HG02981 (cell line): Measurements from ENCODE around the gene ASXL2.
"Not testable (repeated sequence)": the region's sequence is repeated elsewhere in the genome, so short reads cannot be mapped to it uniquely, and the experiment has no call there.

Experiments used
- ATAC-seq: cut with Tn5 transposase; IDR thresholded peaks from one replicate; pipeline ENCODE4 v1.9.1; 2021; ENCODE audit warnings: mild to moderate bottlenecking, moderate library complexity; ENCODE audit not compliant: unreplicated experiment

The ASXL2 gene

GRCh38 chr2:25742501-25742900 is 135.8 kb downstream of the ASXL2 start:
- ATAC-seq = no peak

- ATAC-seq = no peak
Observed at GRCh38 chr2:25740810-25741381, 137.4 kb downstream of the ASXL2 start.

- no peak for ATAC-seq
Observed at GRCh38 chr2:25738383-25739343, 139.6 kb downstream of the ASXL2 start.

GRCh38 chr2:25736899-25737515 is 141.3 kb downstream of the ASXL2 start:
- no peak for ATAC-seq

GRCh38 chr2:25735835-25736234 is 142.5 kb downstream of the ASXL2 start:
- no peak for ATAC-seq

GRCh38 chr2:25728559-25728958 is 149.7 kb downstream of the ASXL2 start:
- no peak for ATAC-seq

- ATAC-seq = no peak
Observed at GRCh38 chr2:25726522-25726921, 151.8 kb downstream of the ASXL2 start.

GRCh38 chr2:25725877-25726276 is 152.4 kb downstream of the ASXL2 start:
- ATAC-seq = no peak

- ATAC-seq = no peak
Observed at GRCh38 chr2:25724756-25725155, 153.5 kb downstream of the ASXL2 start.

- no peak for ATAC-seq
Observed at GRCh38 chr2:25722224-25722623, 156.1 kb downstream of the ASXL2 start.

- no peak for ATAC-seq
Observed at GRCh38 chr2:25720575-25720974, 157.7 kb downstream of the ASXL2 start.

- no peak for ATAC-seq
Observed at GRCh38 chr2:25714740-25715139, 163.5 kb downstream of the ASXL2 start.

- no peak for ATAC-seq
Observed at GRCh38 chr2:25712455-25712854, 165.8 kb downstream of the ASXL2 start.

GRCh38 chr2:25711675-25712354 is 166.5 kb downstream of the ASXL2 start:
- ATAC-seq = no peak

GRCh38 chr2:25710750-25711149 is 167.5 kb downstream of the ASXL2 start:
- no peak for ATAC-seq

- ATAC-seq = no peak
Observed at GRCh38 chr2:25709349-25709748, 168.9 kb downstream of the ASXL2 start.

- ATAC-seq = no peak
Observed at GRCh38 chr2:25707927-25708590, 170.2 kb downstream of the ASXL2 start.

GRCh38 chr2:25705575-25705974 is 172.7 kb downstream of the ASXL2 start:
- ATAC-seq = not testable (repeated sequence)

GRCh38 chr2:25701801-25702200 is 176.5 kb downstream of the ASXL2 start:
- no peak for ATAC-seq

- ATAC-seq = no peak
Observed at GRCh38 chr2:25700221-25700660, 178.0 kb downstream of the ASXL2 start.

- no peak for ATAC-seq
Observed at GRCh38 chr2:25699216-25699615, 179.1 kb downstream of the ASXL2 start.
